Vagina (tissue), 2 donors: ENCODE data around the gene PHACTR2.

Experiments used
- POLR2A ChIP-seq, 2 donors: fragments of 450-650 bp; IDR thresholded peaks; one replicate each; pipeline ENCODE4 v1.6.1; 2017; ENCODE audit warnings: antibody characterized with exemption in 2 of 2, mild to moderate bottlenecking in 2 of 2, moderate library complexity in 2 of 2
- POLR2AphosphoS5 ChIP-seq, 2 donors: sonication (generic); formaldehyde crosslinking; IDR thresholded peaks; one replicate each; pipeline ENCODE4 v1.9.0; 2017; ENCODE audit warnings: antibody characterized with exemption in 2 of 2, mild to moderate bottlenecking in 2 of 2, low read depth in 1 of 2; ENCODE audit not compliant: insufficient read depth in 1 of 2
- TF ChIP-seq, protein P1 (sequence below), 3 experiments: fragments of 450-650 bp in 2 of 3; fragments of 200-600 bp in 1 of 3; sonication (generic) in 1 of 3; IDR thresholded peaks; one replicate each; pipeline ENCODE4 v1.5.1; 2017 to 2019; ENCODE audit warnings: antibody characterized with exemption in 3 of 3, mild to moderate bottlenecking in 2 of 3, moderate library complexity in 2 of 3

DNA sequence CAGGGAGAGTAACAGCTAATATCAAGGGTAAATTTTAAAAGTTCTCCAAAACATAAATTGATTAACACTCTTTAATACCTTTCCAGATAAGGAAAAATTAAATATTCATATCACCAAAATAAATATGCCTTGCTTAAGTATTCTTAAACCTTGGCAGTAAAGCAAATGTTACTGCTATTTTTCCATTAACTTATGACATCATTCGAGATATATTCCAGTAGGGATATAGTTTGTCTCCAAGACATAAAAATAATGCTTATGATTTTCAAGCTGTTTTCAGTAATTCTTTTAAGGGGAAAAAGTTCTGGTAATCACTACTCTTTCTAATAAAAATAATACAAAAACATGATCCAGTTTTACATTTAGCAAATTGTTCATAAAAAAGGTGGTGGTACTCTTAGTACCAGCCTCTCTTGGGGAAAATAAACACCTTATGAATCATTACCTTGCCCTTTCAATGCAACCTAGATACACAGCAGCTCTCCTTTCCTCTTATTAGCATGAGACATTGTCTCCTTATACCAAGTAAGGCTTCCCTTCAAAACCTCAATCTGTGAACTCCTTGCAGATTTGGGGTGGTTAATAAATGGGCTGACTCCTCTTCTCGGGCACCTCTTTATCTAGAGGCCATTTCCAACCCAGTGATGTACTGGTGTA lies 133.9 kb downstream of the PHACTR2 start:
- TF ChIP-seq, protein P1, sequence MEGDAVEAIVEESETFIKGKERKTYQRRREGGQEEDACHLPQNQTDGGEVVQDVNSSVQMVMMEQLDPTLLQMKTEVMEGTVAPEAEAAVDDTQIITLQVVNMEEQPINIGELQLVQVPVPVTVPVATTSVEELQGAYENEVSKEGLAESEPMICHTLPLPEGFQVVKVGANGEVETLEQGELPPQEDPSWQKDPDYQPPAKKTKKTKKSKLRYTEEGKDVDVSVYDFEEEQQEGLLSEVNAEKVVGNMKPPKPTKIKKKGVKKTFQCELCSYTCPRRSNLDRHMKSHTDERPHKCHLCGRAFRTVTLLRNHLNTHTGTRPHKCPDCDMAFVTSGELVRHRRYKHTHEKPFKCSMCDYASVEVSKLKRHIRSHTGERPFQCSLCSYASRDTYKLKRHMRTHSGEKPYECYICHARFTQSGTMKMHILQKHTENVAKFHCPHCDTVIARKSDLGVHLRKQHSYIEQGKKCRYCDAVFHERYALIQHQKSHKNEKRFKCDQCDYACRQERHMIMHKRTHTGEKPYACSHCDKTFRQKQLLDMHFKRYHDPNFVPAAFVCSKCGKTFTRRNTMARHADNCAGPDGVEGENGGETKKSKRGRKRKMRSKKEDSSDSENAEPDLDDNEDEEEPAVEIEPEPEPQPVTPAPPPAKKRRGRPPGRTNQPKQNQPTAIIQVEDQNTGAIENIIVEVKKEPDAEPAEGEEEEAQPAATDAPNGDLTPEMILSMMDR (IDR thresholded peaks at IDR 0.05): no peak
- no peak for TF ChIP-seq POLR2A (IDR thresholded peaks at IDR 0.05)
- no peak for TF ChIP-seq POLR2AphosphoS5 (IDR thresholded peaks at IDR 0.05; ENCODE audit: insufficient read depth in 1 of 2, low read depth in 1 of 2)
